Omental fat pad (tissue), 4 donors: Measurements from ENCODE around the gene TNFRSF21. TPM values are rescaled to one million over a fixed set of nuclear protein-coding genes. Genes with fewer than 3 reads are reported as not detected.

Experiments
- ATAC-seq: fragments of 150-250 bp; one replicate; pipeline ENCODE4 v1.9.1; 2016; ENCODE audit warnings: mild to moderate bottlenecking, moderate library complexity; ENCODE audit not compliant: low FRiP score
- DNase-seq: peaks from one replicate; pipeline ENCODE4 v3.0.0-alpha.2; 2019; ENCODE audit warnings: low spot score
- total RNA-seq, 4 donors: library from RNA; depleted of rRNA; stranded (reverse); fragments of >200 nt; gene quantifications; one replicate each; pipeline ENCODE4 v1.1.0, GENCODE V29; 2016
- TF ChIP-seq, protein P1 (sequence below), 3 donors: fragments of 450-650 bp; IDR thresholded peaks; one replicate each; pipeline ENCODE4 v1.5.1; 2016 to 2017; ENCODE audit warnings: antibody characterized with exemption in 3 of 3, mild to moderate bottlenecking in 3 of 3, moderate library complexity in 2 of 3

Gene TNFRSF21
- total RNA-seq, 4 donors from 2014 or later: 43.3 to 72.4 (median 64.9) TPM

DNA sequence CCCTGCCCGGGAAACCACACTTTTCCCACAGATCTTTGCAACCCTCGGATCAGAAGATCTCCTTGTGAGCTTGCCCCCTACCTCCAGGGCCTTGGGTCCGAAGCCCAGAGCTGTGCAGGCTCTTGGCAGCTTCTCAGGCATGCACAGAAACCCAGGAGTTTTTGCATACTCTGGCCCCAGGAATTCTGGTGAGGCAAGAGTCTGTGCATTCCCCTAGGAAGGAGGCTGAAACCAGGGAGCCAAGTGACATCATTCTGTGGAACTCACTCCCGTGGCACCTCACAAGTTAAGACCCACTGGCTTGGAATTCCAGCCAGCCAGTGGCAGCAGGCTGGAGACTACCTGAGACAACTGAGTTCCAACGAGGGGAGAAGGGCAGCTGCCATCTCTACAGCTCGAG is 100.1 kb downstream of the TNFRSF21 start:
- TF ChIP-seq, protein P1, sequence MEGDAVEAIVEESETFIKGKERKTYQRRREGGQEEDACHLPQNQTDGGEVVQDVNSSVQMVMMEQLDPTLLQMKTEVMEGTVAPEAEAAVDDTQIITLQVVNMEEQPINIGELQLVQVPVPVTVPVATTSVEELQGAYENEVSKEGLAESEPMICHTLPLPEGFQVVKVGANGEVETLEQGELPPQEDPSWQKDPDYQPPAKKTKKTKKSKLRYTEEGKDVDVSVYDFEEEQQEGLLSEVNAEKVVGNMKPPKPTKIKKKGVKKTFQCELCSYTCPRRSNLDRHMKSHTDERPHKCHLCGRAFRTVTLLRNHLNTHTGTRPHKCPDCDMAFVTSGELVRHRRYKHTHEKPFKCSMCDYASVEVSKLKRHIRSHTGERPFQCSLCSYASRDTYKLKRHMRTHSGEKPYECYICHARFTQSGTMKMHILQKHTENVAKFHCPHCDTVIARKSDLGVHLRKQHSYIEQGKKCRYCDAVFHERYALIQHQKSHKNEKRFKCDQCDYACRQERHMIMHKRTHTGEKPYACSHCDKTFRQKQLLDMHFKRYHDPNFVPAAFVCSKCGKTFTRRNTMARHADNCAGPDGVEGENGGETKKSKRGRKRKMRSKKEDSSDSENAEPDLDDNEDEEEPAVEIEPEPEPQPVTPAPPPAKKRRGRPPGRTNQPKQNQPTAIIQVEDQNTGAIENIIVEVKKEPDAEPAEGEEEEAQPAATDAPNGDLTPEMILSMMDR (IDR thresholded peaks at IDR 0.05): no peak
- ATAC-seq (no peak), DNase-seq (no peak)

DNA sequence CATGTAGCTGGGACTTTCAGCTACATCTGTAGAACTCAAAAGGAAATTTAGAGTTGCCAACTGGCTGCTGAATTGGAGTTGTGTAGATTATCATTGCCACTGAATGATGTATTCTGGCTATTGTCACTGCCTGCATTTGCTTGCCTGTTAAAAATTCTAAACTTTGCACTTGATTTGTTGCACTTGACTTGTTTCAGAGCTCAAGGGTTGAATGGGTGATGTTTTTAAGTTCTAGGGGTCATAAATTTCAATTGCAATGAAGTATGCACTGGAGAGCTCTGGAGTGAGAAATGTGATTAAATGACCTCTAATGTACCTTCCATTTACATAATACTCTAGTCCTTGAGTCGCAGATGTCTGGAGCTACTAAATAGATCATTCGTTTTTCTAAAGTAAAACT is 102.4 kb downstream of the TNFRSF21 start:
- TF ChIP-seq, protein P1 (IDR thresholded peaks at IDR 0.05): no peak
- no peak for DNase-seq
- no peak for ATAC-seq

DNA sequence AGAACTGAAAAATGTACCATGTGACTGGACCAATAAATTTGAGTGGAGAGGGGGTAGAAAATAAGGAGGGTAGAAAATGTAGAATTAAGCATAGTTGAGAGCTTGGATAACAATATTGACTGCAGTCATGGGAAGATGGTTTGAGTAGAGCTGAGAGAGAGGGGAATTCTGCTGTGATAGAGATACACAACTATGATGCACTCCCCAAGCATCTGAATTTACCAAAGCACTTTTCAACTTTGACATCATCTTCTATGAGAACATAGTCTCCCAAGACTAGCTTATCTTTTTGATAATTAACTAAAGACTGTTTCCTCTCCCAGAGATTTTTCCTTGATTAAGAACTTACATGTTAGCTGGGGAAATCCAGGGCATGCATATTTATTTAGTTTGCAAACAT is 103.1 kb downstream of the TNFRSF21 start:
- DNase-seq: no peak
- ATAC-seq: no peak
- TF ChIP-seq, protein P1 (IDR thresholded peaks at IDR 0.05): no peak

DNA sequence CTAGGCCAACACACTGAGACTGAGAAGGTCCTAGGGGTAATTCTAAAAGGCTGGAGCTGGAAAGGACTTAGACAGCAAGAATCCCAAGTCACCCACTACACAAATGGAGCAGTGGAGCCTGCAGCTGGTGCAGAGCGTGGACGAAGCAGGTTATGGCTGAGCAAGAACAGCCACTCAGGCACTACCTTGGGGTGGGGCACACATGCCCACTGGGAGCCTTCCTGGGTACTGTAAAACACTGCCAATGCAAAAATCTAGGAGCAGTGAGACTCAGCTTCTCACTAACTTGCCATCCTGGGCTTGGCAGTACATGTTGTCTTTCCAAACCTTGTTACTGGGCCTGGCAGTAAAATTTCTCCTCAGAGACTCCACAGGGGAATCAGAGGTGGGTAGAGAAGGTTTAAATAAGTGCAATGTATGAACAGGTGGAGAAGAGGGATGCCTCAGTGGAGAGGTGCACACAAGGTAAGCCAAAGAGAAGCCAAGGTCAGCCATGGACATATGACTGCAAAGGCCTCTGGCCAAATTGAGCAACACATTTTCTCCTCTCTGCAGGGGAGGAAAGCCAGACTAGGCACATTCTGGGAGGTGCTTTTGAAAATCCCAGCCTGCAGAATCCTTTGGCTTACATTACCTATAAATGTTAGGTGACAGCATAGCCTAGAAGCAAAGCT is 105.6 kb downstream of the TNFRSF21 start:
- TF ChIP-seq, protein P1 (IDR thresholded peaks at IDR 0.05): no peak
- ATAC-seq (no peak), DNase-seq (no peak)

DNA sequence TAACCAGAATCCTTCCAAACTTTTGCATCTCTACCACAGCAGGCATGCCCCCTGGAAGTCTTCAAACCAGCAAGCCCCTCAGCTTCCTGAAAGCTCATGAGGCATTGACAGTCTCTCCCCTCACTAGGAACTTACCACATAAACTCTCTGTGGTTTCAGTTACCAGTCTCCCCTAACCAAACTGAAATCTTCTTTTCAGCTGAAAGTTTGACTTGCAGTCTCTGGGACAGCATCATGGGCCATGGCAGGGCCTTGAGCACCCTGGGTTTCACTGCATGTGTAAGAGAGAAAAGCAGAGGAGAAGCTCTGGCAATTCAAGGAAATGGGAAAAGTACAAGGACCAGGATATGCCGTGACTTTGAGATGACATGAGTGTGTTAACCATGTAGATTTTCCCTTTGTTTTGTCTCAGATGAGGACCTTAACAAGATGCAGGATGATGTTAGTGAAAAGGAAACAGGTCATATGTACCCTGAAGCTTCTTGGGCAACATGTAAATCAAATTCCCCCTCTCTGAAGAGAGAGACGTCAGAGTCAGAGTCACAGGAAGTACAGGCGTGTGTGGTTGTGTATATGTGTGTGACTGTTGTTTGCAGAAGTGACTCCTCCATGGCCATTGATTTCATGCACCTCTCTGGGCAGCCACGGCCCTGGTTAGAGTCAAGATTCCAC is 106.3 kb downstream of the TNFRSF21 start:
- ATAC-seq (no peak), DNase-seq (no peak)
- TF ChIP-seq, protein P1 (IDR thresholded peaks at IDR 0.05): no peak

DNA sequence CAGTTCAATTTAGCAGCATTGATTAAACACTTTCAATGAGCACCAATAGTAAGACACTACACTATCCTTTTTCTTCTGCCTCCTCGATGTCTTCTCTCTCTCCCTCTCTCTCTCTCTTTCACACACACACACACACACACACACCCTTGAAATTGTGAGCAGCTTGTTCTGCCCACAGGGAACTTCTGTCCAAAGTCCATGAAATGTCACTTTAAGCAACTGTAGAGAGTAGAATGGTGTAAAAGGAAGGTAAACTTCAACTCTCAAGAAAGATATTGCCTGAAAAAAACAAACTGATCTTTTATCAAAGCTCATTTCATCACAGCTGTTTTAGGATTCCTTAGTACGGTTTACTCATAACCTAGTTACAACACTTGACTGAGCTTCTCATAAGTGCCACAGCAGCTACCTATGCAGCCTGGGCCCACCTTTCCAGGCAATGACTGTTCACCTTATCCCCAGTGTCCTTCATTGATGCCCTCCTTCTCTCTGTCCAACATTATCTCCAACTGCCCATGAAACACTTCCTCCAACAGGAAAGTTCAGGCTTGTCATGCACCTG is 107.0 kb downstream of the TNFRSF21 start:
- no peak for ATAC-seq
- TF ChIP-seq, protein P1 (IDR thresholded peaks at IDR 0.05): no peak

More for the DNA sequence above, 107.0 kb downstream of the TNFRSF21 start:
- DNase-seq: no peak
